SH-SY5Y (cell line): ENCODE results near the gene ZNF281.

Source experiments
- GATA2 ChIP-seq: IDR thresholded peaks from 2 replicates; pipeline ENCODE4 v1.6.1; 2011; ENCODE audit warnings: mild to moderate bottlenecking, low read depth, low read length
- GATA3 ChIP-seq: IDR thresholded peaks from 2 replicates; pipeline ENCODE4 v1.6.1; 2011; ENCODE audit warnings: low read depth, mild to moderate bottlenecking, low read length, moderate library complexity

DNA sequence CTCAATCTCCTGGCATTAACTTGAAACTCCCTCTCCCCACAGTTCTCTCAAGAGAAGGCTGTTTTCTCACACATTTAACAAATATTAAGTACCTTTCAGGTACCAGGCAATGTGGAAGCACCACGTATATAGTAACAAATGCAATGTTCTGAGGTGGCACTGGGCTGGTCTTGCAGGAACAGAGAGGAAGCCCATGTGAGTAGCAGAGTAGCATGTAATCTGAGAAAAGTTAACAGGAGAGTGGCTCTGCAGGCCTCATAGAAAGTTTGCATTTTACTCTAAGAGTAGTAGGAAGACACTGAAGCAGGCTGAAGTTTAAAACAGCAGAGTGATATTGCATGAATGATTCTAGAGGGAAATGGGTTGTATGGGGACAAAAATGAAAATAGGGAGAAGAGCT, 21.0 kb downstream of the ZNF281 start:
- TF ChIP-seq GATA2 (no peak), GATA3 (no peak)
